ENCODE measurements around the gene RALGAPA2.

DNA sequence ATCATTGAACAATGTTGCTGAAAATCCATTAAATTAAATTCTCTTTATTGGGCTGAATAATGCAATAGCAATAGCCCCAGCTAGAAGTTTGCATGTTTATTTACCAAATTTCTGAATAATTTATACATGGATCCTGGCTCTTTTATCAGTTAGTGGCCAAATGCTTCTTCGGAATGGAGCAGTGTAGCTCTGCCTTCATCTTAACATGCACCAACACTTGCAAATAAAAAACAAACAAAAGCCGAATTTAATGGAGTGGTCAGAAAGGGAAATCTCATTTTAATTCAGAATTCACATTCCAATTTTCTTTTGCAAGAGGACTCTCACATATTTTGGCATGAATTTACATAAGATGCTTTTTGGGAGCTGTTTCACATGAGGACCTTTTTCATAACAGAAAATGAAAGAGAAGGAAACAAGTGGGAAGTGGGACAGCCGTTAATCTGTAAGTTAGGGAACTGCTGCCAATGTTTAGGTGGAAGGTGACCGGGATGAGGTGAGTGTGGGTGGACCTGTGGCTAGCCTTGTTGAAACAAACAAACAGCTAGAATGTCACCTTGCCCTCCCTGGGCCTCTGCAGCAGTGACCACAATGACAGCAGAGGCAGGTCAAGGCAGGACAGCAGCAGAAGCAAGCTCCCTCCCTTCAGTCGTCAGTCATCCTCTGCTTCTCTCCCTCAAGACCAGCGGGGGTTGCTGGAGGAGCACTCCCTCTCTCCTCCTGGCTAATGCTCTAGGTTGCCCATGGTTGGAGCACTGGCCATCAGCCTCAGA lies 271.4 kb downstream of the RALGAPA2 start:
- no peak for TF ChIP-seq EP300 (IDR thresholded peaks at IDR 0.05)
- TF ChIP-seq, protein P1, sequence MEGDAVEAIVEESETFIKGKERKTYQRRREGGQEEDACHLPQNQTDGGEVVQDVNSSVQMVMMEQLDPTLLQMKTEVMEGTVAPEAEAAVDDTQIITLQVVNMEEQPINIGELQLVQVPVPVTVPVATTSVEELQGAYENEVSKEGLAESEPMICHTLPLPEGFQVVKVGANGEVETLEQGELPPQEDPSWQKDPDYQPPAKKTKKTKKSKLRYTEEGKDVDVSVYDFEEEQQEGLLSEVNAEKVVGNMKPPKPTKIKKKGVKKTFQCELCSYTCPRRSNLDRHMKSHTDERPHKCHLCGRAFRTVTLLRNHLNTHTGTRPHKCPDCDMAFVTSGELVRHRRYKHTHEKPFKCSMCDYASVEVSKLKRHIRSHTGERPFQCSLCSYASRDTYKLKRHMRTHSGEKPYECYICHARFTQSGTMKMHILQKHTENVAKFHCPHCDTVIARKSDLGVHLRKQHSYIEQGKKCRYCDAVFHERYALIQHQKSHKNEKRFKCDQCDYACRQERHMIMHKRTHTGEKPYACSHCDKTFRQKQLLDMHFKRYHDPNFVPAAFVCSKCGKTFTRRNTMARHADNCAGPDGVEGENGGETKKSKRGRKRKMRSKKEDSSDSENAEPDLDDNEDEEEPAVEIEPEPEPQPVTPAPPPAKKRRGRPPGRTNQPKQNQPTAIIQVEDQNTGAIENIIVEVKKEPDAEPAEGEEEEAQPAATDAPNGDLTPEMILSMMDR (IDR thresholded peaks at IDR 0.05) = no peak
- TF ChIP-seq POLR2AphosphoS5 (IDR thresholded peaks at IDR 0.05) = no peak
